ENCODE results near the gene IFNA2. TPM values are rescaled to one million over a fixed set of nuclear protein-coding genes. Genes with fewer than 3 reads are reported as not detected.
"Not testable (repeated sequence)": the region's sequence is repeated elsewhere in the genome, so short reads cannot be mapped to it uniquely, and the experiment has no call there.

IFNA2 gene
- total RNA-seq (2022): not detected in 2 replicates
- not detected for Bru-seq, nascent RNA
- not detected for BruChase-seq, experiment 1, labeled RNA remaining after a 6-hour chase
- BruChase-seq, experiment 2, labeled RNA remaining after a 2-hour chase: not detected
- long read RNA-seq: 0 reads

- intact Hi-C loops (cut with micrococcal nuclease; ENCODE audit: unreplicated experiment): no loop called here
Measured at GRCh38 chr9:21385131-21385670, at the start of gene IFNA2. Gene IFNA2 (minus strand): TSS chr9:21385398. CDS start chr9:21385329, 69 bp downstream.

GRCh38 chr9:21435015-21435383 is 49.8 kb upstream of the IFNA2 start:
- H3K36me3 Mint-ChIP-seq (ENCODE audit: insufficient read depth, unreplicated experiment); H3K9me3 Mint-ChIP-seq (ENCODE audit: low read depth, unreplicated experiment); H3K27me3 Mint-ChIP-seq (ENCODE audit: unreplicated experiment); H3K4me3 Mint-ChIP-seq (ENCODE audit: low read depth, unreplicated experiment); H3K4me1 Mint-ChIP-seq (ENCODE audit: low read depth, unreplicated experiment); H3K27ac Mint-ChIP-seq (ENCODE audit: unreplicated experiment); DNase-seq; BruUV-seq (replicated peaks): not testable (repeated sequence)
- intact Hi-C loops (cut with micrococcal nuclease; ENCODE audit: unreplicated experiment): loop anchor here (10.0 kb wide), 2 partner anchors 110 to 200 kb away; no protein-coding TSS in a partner anchor
- CTCF ChIA-PET: interaction anchor here (1.0 to 1.4 kb wide), 15 partner anchors 10 to 356 kb away, joined by 3 to 8 read pairs (median 3); no protein-coding TSS in a partner anchor

More at GRCh38 chr9:21385131-21385670, at the start of gene IFNA2:
- DNase-seq: no peak
- H3K9me3 Mint-ChIP-seq (ENCODE audit: low read depth, unreplicated experiment): no peaks in the 10 kb centered on the region
- BruUV-seq (replicated peaks): no TSS peak
- no peaks in the 10 kb centered on the region for H3K36me3 Mint-ChIP-seq (ENCODE audit: insufficient read depth, unreplicated experiment)
- CTCF ChIA-PET: interaction anchor here (0.6 kb wide), 1 partner anchor 756 kb away, joined by 3 read pairs; no protein-coding TSS in a partner anchor
- TF ChIP-seq, protein P1, sequence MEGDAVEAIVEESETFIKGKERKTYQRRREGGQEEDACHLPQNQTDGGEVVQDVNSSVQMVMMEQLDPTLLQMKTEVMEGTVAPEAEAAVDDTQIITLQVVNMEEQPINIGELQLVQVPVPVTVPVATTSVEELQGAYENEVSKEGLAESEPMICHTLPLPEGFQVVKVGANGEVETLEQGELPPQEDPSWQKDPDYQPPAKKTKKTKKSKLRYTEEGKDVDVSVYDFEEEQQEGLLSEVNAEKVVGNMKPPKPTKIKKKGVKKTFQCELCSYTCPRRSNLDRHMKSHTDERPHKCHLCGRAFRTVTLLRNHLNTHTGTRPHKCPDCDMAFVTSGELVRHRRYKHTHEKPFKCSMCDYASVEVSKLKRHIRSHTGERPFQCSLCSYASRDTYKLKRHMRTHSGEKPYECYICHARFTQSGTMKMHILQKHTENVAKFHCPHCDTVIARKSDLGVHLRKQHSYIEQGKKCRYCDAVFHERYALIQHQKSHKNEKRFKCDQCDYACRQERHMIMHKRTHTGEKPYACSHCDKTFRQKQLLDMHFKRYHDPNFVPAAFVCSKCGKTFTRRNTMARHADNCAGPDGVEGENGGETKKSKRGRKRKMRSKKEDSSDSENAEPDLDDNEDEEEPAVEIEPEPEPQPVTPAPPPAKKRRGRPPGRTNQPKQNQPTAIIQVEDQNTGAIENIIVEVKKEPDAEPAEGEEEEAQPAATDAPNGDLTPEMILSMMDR (IDR thresholded peaks at IDR 0.05; ENCODE audit: unreplicated experiment): no peak
- H3K27ac Mint-ChIP-seq (ENCODE audit: unreplicated experiment): no peak within 1 kb of the TSS
- H3K4me1 Mint-ChIP-seq (ENCODE audit: low read depth, unreplicated experiment): peaks cover 8% of the 10 kb centered on the region
- no peak within 1 kb of the TSS for H3K4me3 Mint-ChIP-seq (ENCODE audit: low read depth, unreplicated experiment)
- H3K27me3 Mint-ChIP-seq (ENCODE audit: unreplicated experiment): no peaks in the 10 kb centered on the region

DNA sequence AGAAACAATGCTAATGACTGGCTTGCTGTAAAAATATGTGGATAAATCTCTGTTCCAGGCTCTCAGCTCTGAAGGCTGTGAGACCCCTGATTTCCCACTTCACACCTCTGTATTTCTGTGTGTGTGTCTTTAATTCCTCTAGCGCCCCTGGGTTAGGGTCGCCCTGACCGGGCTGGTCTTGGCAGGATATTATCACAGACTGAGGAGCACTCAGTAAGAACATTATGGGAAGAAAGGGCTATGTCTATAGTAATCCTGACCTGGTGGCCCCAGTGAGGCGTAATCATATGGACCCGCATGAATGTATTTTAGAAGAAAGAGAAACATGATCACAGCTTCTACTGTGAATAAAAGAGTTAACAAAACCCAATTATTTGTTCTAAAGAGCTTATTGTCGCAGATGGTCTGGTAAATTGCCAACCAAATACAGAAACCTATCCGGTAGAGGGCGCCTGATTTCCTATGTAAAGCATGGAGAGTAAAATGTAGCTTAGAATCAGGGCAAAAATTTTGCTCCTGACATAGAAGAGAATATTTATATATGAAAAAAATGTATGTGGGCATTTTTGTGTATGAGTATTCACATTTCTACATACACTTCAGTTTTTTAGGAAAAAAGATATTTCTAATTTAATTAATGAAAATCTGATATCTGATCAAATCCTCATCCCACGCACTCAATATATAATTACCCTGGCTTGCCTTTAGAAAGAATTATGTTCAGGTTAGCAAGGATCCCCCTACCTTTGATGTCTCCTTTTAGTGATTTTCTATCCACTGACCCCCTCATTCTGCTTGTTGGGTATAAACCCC is 49.2 kb upstream of the IFNA2 start:
- BruUV-seq (replicated peaks): no TSS peak
- peak; percentile 57 for DNase-seq
- no peaks in the 10 kb centered on the region for H3K4me1 Mint-ChIP-seq (ENCODE audit: low read depth, unreplicated experiment)
- intact Hi-C loops (cut with micrococcal nuclease; ENCODE audit: unreplicated experiment): loop anchor here (1.0 to 10.0 kb wide), 3 partner anchors 110 to 355 kb away; no protein-coding TSS in a partner anchor
- H3K27ac Mint-ChIP-seq (ENCODE audit: unreplicated experiment): no peak overlapping the region
- H3K27me3 Mint-ChIP-seq (ENCODE audit: unreplicated experiment): no peaks in the 10 kb centered on the region
- TF ChIP-seq, protein P1 (IDR thresholded peaks at IDR 0.05; ENCODE audit: unreplicated experiment): peak; percentile 8
- CTCF ChIA-PET: interaction anchor here (0.8 to 1.4 kb wide), 16 partner anchors 10 to 356 kb away, joined by 3 to 8 read pairs (median 3); no protein-coding TSS in a partner anchor
- no peak overlapping the region for H3K4me3 Mint-ChIP-seq (ENCODE audit: low read depth, unreplicated experiment)
- no peaks in the 10 kb centered on the region for H3K36me3 Mint-ChIP-seq (ENCODE audit: insufficient read depth, unreplicated experiment)
- no peaks in the 10 kb centered on the region for H3K9me3 Mint-ChIP-seq (ENCODE audit: low read depth, unreplicated experiment)

DNA sequence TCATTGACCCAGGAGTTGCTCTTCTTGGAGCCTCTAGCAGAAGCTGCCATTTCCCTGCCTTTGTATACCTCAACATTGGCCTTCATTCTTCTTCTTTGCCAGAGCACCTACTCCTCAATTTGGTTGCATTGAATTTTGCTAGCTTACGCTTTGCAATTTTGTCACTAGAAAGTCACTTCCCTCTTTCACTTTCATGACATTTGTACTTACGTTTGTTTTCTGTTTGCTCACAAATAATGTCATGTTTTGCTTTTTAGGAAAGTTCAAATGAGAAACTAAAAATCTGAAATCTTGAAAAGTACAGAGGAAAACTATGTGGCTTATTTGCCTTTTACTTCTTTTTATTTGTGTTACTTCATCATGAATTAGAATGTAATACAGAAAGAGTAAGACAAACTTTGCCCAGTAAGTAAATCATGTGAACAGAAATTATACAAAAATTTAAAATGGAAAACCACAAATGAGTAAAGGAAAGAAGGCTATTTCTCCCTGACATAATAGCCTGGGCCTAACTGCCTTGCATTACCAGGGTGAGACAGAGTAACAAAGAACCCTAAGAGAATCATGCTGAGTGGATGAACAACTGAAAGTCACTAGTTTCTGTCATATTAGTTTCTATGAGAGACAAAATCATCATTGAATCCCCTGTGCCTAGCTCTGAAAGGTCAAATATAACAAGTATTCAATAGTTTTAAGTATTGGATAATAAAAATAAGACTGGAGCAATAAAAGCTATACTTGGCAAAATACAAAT is 47.7 kb upstream of the IFNA2 start:
- intact Hi-C loops (cut with micrococcal nuclease; ENCODE audit: unreplicated experiment): loop anchor here (10.0 kb wide), 2 partner anchors 108 to 198 kb away; no protein-coding TSS in a partner anchor
- Mint-ChIP-seq H3K27me3 (ENCODE audit: unreplicated experiment) (no peaks in the 10 kb centered on the region), H3K27ac (ENCODE audit: unreplicated experiment) (no peak overlapping the region), H3K9me3 (ENCODE audit: low read depth, unreplicated experiment) (no peaks in the 10 kb centered on the region), H3K4me1 (ENCODE audit: low read depth, unreplicated experiment) (no peaks in the 10 kb centered on the region), H3K4me3 (ENCODE audit: low read depth, unreplicated experiment) (no peak overlapping the region), H3K36me3 (ENCODE audit: insufficient read depth, unreplicated experiment) (no peaks in the 10 kb centered on the region)
- no TSS peak for BruUV-seq (replicated peaks)
- DNase-seq: no peak
- CTCF ChIA-PET: no interaction called here
- TF ChIP-seq, protein P1 (IDR thresholded peaks at IDR 0.05; ENCODE audit: unreplicated experiment): no peak
